Ramos (cell line): ENCODE data around the gene TNNT1.

ENCODE experiments used
- in situ Hi-C: fragments of 300-500 bp; cut with MboI; formaldehyde crosslinking; loops from one replicate; pipeline ENCODE4 v1.14.3; 2022; ENCODE audit warnings: low sequenced_read_pairs; ENCODE audit not compliant: unreplicated experiment

The TNNT1 gene

GRCh38 chr19:55092423-55093318 lies 56.3 kb downstream of the TNNT1 start:
- in situ Hi-C loops = no loop called here

- in situ Hi-C loops = no loop called here
These were observed 57.1 kb downstream of the TNNT1 start for GRCh38 chr19:55091955-55092354.

- in situ Hi-C loops = no loop called here
These were observed 57.7 kb downstream of the TNNT1 start for GRCh38 chr19:55091126-55091910.

- in situ Hi-C loops = no loop called here
These were observed 58.4 kb downstream of the TNNT1 start for GRCh38 chr19:55090564-55090963.

DNA sequence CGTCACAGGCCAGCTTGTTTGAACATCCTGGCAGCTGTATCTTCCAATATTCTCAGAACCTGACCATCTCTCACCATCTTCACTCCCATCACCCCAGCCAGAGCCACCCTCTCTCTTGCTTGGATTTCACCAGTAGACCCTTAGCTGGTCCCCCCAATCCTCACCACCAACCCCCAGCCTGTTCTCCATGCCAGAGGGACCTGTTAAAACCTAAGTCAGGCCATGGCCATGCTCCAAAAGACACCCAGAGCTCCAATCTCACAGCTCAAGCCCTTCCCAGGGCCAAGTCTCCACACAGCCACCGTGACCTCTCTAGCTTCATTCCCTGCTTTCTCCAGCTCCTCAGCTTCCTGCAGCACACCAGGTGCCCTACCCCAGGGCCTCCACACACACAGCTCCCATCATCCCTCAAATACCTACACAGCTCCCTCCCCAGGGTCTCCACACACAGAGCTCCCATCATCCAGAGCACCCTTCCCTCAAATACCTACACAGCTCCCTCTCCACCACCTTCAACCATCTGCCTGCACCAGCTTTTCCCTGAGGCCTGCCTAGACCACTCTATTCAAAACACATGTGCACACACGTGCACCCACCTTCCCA lies 59.6 kb downstream of the TNNT1 start:
- in situ Hi-C loops = no loop called here

GRCh38 chr19:55088543-55089341 lies 60.3 kb downstream of the TNNT1 start:
- in situ Hi-C loops = no loop called here

- in situ Hi-C loops = no loop called here
These were observed 61.0 kb downstream of the TNNT1 start for GRCh38 chr19:55088021-55088451.

GRCh38 chr19:55087542-55087901 lies 61.5 kb downstream of the TNNT1 start:
- in situ Hi-C loops = no loop called here

DNA sequence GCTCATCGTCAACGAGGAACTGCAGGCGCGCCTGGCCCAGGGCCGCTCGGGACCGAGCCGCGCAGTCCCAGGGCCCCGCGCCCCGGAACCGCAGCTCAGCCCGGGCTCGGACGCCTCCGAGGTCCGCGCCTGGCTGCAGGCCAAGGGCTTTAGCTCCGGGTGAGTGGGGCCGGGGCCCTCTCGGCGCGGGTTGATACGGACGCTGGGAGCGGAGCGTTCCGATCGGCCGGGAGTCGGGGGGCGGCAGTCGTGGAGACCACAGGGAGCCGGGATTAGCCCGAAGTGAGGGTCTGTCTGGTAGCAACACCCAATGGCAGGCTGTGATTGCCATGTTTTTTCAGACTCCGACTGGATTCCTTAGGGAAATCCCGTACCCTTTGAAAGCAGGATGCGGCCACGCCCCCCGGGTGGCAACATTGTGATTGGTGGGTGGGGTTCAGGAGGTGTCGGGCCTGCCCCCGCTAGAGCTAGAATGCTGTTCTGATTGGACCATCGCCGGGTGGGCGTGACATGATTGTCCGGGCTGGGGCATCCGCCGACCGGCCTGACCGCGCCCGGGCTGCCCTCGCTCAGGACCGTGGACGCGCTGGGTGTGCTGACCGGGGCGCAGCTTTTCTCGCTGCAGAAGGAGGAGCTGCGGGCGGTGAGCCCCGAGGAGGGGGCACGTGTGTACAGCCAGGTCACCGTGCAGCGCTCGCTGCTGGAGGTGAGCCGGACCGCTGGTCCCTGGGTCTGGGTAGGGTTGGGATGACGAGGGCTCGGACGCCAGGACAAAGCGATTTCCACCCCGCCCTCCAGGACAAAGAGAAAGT lies 62.1 kb downstream of the TNNT1 start:
- in situ Hi-C loops = no loop called here

DNA sequence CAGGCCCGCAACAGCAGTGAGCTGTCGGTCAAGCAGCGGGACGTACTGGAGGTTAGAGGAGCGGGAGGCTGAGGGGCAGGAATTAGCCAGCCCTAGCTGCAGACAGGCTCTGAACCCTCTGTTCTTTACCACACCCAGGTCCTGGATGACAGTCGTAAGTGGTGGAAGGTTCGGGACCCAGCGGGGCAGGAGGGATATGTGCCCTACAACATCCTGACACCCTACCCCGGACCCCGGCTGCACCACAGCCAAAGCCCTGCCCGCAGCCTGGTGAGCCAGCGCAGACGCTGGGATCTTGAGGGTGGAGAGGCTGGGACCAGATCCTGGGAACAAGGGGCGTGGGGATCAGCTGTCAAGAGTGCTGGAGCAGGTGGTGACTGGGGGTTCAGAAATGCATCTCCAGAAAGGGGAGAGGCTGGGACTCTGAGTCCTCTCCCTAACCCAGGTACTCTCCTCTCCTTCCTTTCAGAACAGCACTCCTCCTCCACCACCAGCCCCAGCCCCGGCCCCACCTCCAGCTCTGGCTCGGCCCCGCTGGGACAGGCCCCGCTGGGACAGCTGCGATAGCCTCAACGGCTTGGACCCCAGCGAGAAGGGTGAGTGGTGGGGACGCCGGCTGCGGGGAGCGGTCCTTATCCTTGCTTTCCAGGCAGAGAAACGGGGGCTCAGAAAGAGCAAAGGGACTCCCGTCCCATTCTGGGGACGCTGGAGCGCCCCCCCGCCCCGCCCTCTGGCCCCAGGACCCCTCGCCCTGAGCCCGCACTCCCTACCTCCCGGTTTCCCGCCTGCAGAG lies 62.9 kb downstream of the TNNT1 start:
- in situ Hi-C loops = no loop called here

DNA sequence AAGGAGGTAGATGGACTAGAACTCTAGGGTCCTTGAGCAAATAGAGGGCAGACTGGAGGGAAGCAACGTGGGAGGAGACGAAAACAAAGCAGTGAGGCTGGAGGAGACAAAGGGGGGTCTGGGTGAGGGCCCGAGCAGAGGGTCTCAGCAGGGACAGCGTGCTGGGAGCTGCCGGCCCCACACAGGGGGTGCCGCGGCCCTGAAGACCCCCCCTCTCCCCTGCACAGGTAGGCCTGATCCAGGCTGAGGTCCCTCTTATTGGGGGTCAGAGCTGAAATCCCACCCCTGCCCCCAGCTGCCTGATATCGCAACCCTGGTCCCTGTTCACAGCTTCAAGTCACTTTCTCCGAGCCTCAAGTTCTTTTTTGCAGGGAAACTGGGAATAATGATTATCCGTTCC lies 64.6 kb downstream of the TNNT1 start:
- in situ Hi-C loops = no loop called here

- in situ Hi-C loops = no loop called here
These were observed 65.8 kb downstream of the TNNT1 start for GRCh38 chr19:55083004-55083850.
